Upper lobe of right lung (tissue), 1 donor: ENCODE data around the gene ADAMTS15. TPM values are rescaled to one million over a fixed set of nuclear protein-coding genes. Genes with fewer than 3 reads are reported as not detected.

Experiments used
- ATAC-seq: fragments of 200-7000 bp; cut with Tn5 transposase; one replicate; pipeline ENCODE4 v1.9.1; 2020; ENCODE audit warnings: mild to moderate bottlenecking, moderate library complexity
- DNase-seq: peaks from one replicate; pipeline ENCODE4 v3.0.0-alpha.2; 2020
- H3K27ac ChIP-seq: fragments of 200-600 bp; one replicate; pipeline ENCODE4 v1.8.0; 2022
- H3K27me3 ChIP-seq: fragments of 200-600 bp; one replicate; pipeline ENCODE4 v1.8.0; 2022; ENCODE audit warnings: mild to moderate bottlenecking
- H3K36me3 ChIP-seq: fragments of 200-600 bp; one replicate; pipeline ENCODE4 v1.8.0; 2022
- H3K4me1 ChIP-seq: fragments of 200-600 bp; one replicate; pipeline ENCODE4 v1.8.0; 2022
- H3K4me3 ChIP-seq: fragments of 200-600 bp; one replicate; pipeline ENCODE4 v1.8.0; 2022; ENCODE audit warnings: mild to moderate bottlenecking
- H3K9me3 ChIP-seq: fragments of 200-600 bp; one replicate; pipeline ENCODE4 v1.8.0; 2022
- CTCF ChIP-seq: fragments of 200-600 bp; IDR thresholded peaks from one replicate; pipeline ENCODE4 v1.8.0; 2022; ENCODE audit warnings: antibody characterized with exemption
- intact Hi-C: fragments of 100-400 bp; cut with DNase I; formaldehyde crosslinking; loops from one replicate; pipeline ENCODE4 v1.11.0; 2022
- total RNA-seq: library from RNA; stranded (reverse); fragmentation: NEBNext Ultra II Directional; extraction: Animal tissue kit (Norgen Biotek cat#: 25700); gene quantifications from one replicate; pipeline ENCODE4 v1.2.1, GENCODE V29; 2021
- donor health status: DM: no; HTN: yes; CAD: no; lungs with severe emphysema.

ADAMTS15 gene
- total RNA-seq, 1 donor from 2014 or later: 8.2 TPM

GRCh38 chr11:130428316-130429119 lies 19.9 kb upstream of the ADAMTS15 start, which contains the start of gene ADAMTS8:
Gene ADAMTS8 (minus strand): TSS chr11:130428609. CDS start chr11:130428286, 323 bp downstream.
- intact Hi-C loops: loop anchor here (10.0 kb wide), 1 partner anchor 214 kb away; no protein-coding TSS in a partner anchor
- Histone ChIP-seq H3K27me3 (peaks cover 29% of the 10 kb centered on the region), H3K36me3 (no peaks in the 10 kb centered on the region), H3K4me1 (peaks cover 5% of the 10 kb centered on the region), H3K4me3 (peak within 1 kb of the TSS; percentile 49), H3K27ac (peak within 1 kb of the TSS; percentile 66), H3K9me3 (no peaks in the 10 kb centered on the region)
- DNase-seq: peak; percentile 65
- TF ChIP-seq CTCF: no peak
- ATAC-seq: peak; percentile 13

GRCh38 chr11:130429120-130429681 lies 19.2 kb upstream of the ADAMTS15 start:
- DNase-seq (no peak), ATAC-seq (no peak)
- intact Hi-C loops: loop anchor here (10.0 kb wide), 1 partner anchor 214 kb away; no protein-coding TSS in a partner anchor
- Histone ChIP-seq H3K36me3 (no peaks in the 10 kb centered on the region), H3K27me3 (peaks cover 29% of the 10 kb centered on the region), H3K4me1 (peaks cover 5% of the 10 kb centered on the region), H3K9me3 (no peaks in the 10 kb centered on the region), H3K4me3 (peak overlapping the region; percentile 49), H3K27ac (no peak overlapping the region)
- TF ChIP-seq CTCF: no peak

GRCh38 chr11:130429983-130430382 lies 18.5 kb upstream of the ADAMTS15 start:
- ATAC-seq: no peak
- Histone ChIP-seq H3K27ac (no peak overlapping the region), H3K9me3 (no peaks in the 10 kb centered on the region), H3K4me1 (peaks cover 5% of the 10 kb centered on the region), H3K4me3 (no peak overlapping the region), H3K27me3 (peaks cover 29% of the 10 kb centered on the region), H3K36me3 (no peaks in the 10 kb centered on the region)
- no peak for DNase-seq
- intact Hi-C loops: loop anchor here (10.0 kb wide), 1 partner anchor 215 kb away; no protein-coding TSS in a partner anchor
- no peak for TF ChIP-seq CTCF

- DNase-seq (peak; percentile 75), ATAC-seq (peak; percentile 76)
- Histone ChIP-seq H3K36me3 (no peaks in the 10 kb centered on the region), H3K4me1 (peaks cover 13% of the 10 kb centered on the region), H3K27ac (no peak overlapping the region), H3K9me3 (no peaks in the 10 kb centered on the region), H3K4me3 (no peak overlapping the region), H3K27me3 (peaks cover 29% of the 10 kb centered on the region)
- intact Hi-C loops: no loop called here
- TF ChIP-seq CTCF: peak; percentile 60
Observed at GRCh38 chr11:130431331-130431773, 17.1 kb upstream of the ADAMTS15 start.

GRCh38 chr11:130431801-130432200 lies 16.6 kb upstream of the ADAMTS15 start:
- peaks cover 13% of the 10 kb centered on the region for H3K4me1 ChIP-seq
- H3K4me3 ChIP-seq: no peak overlapping the region
- H3K9me3 ChIP-seq: no peaks in the 10 kb centered on the region
- H3K27ac ChIP-seq: no peak overlapping the region
- H3K36me3 ChIP-seq: no peaks in the 10 kb centered on the region
- H3K27me3 ChIP-seq: peaks cover 25% of the 10 kb centered on the region
- TF ChIP-seq CTCF: no peak
- ATAC-seq (no peak), DNase-seq (no peak)
- intact Hi-C loops: no loop called here
